Upper lobe of right lung (tissue), 1 donor: ENCODE results near the gene FNDC5. TPM values are rescaled to one million over a fixed set of nuclear protein-coding genes. Genes with fewer than 3 reads are reported as not detected.

ENCODE experiments used
- ATAC-seq: fragments of 200-7000 bp; cut with Tn5 transposase; one replicate; pipeline ENCODE4 v1.9.1; 2020; ENCODE audit warnings: mild to moderate bottlenecking, moderate library complexity
- DNase-seq: peaks from one replicate; pipeline ENCODE4 v3.0.0-alpha.2; 2020
- H3K27ac ChIP-seq: fragments of 200-600 bp; one replicate; pipeline ENCODE4 v1.8.0; 2022
- H3K27me3 ChIP-seq: fragments of 200-600 bp; one replicate; pipeline ENCODE4 v1.8.0; 2022; ENCODE audit warnings: mild to moderate bottlenecking
- H3K36me3 ChIP-seq: fragments of 200-600 bp; one replicate; pipeline ENCODE4 v1.8.0; 2022
- H3K4me1 ChIP-seq: fragments of 200-600 bp; one replicate; pipeline ENCODE4 v1.8.0; 2022
- H3K4me3 ChIP-seq: fragments of 200-600 bp; one replicate; pipeline ENCODE4 v1.8.0; 2022; ENCODE audit warnings: mild to moderate bottlenecking
- H3K9me3 ChIP-seq: fragments of 200-600 bp; one replicate; pipeline ENCODE4 v1.8.0; 2022
- CTCF ChIP-seq: fragments of 200-600 bp; IDR thresholded peaks from one replicate; pipeline ENCODE4 v1.8.0; 2022; ENCODE audit warnings: antibody characterized with exemption
- intact Hi-C: fragments of 100-400 bp; cut with DNase I; formaldehyde crosslinking; loops from one replicate; pipeline ENCODE4 v1.11.0; 2022
- total RNA-seq: library from RNA; stranded (reverse); fragmentation: NEBNext Ultra II Directional; extraction: Animal tissue kit (Norgen Biotek cat#: 25700); gene quantifications from one replicate; pipeline ENCODE4 v1.2.1, GENCODE V29; 2021
- donor health status: DM: no; HTN: yes; CAD: no; lungs with severe emphysema.

Gene FNDC5
- total RNA-seq, 1 donor from 2014 or later = 1.5 TPM

- TF ChIP-seq CTCF = no peak
- ATAC-seq (no peak), DNase-seq (peak; percentile 38)
- H3K36me3 ChIP-seq = no peaks in the 10 kb centered on the region
- intact Hi-C loops = no loop called here
- no peak overlapping the region for H3K27ac ChIP-seq
- H3K4me1 ChIP-seq = peaks cover 4% of the 10 kb centered on the region
- peaks cover 10% of the 10 kb centered on the region for H3K27me3 ChIP-seq
- no peak overlapping the region for H3K4me3 ChIP-seq
- no peaks in the 10 kb centered on the region for H3K9me3 ChIP-seq
Observed at GRCh38 chr1:32898958-32899357, 28.2 kb upstream of the FNDC5 start.

GRCh38 chr1:32898056-32898455, 27.3 kb upstream of the FNDC5 start:
- Histone ChIP-seq H3K27me3 (peaks cover 10% of the 10 kb centered on the region), H3K9me3 (no peaks in the 10 kb centered on the region), H3K4me3 (no peak overlapping the region), H3K4me1 (peaks cover 10% of the 10 kb centered on the region), H3K36me3 (no peaks in the 10 kb centered on the region), H3K27ac (no peak overlapping the region)
- ATAC-seq (no peak), DNase-seq (peak; percentile 39)
- intact Hi-C loops = no loop called here
- no peak for TF ChIP-seq CTCF

GRCh38 chr1:32897082-32898049, 26.7 kb upstream of the FNDC5 start:
- intact Hi-C loops = no loop called here
- H3K36me3 ChIP-seq = no peaks in the 10 kb centered on the region
- H3K9me3 ChIP-seq = no peaks in the 10 kb centered on the region
- no peak overlapping the region for H3K4me3 ChIP-seq
- ATAC-seq = no peak
- H3K27me3 ChIP-seq = peaks cover 16% of the 10 kb centered on the region
- TF ChIP-seq CTCF = no peak
- peaks cover 10% of the 10 kb centered on the region for H3K4me1 ChIP-seq
- no peak overlapping the region for H3K27ac ChIP-seq
- no peak for DNase-seq

GRCh38 chr1:32896451-32896850, 25.7 kb upstream of the FNDC5 start:
- Histone ChIP-seq H3K27me3 (peaks cover 19% of the 10 kb centered on the region), H3K4me3 (no peak overlapping the region), H3K36me3 (no peaks in the 10 kb centered on the region), H3K9me3 (no peaks in the 10 kb centered on the region), H3K4me1 (peaks cover 10% of the 10 kb centered on the region), H3K27ac (no peak overlapping the region)
- TF ChIP-seq CTCF = no peak
- peak; percentile 25 for DNase-seq
- no peak for ATAC-seq
- intact Hi-C loops = no loop called here

GRCh38 chr1:32895325-32896215, 24.9 kb upstream of the FNDC5 start:
- Histone ChIP-seq H3K4me3 (no peak overlapping the region), H3K27me3 (peaks cover 21% of the 10 kb centered on the region), H3K36me3 (no peaks in the 10 kb centered on the region), H3K27ac (no peak overlapping the region), H3K4me1 (peaks cover 6% of the 10 kb centered on the region), H3K9me3 (no peaks in the 10 kb centered on the region)
- ATAC-seq (no peak), DNase-seq (peak; percentile 58)
- intact Hi-C loops = no loop called here
- TF ChIP-seq CTCF = no peak
